Iris pigment epithelial cell (primary cell): ENCODE measurements around the gene STAT1.

Source experiments
- DNase-seq: peaks from one replicate; pipeline ENCODE4 v3.0.0-alpha.2; 2011; ENCODE audit warnings: low read depth

The STAT1 gene

GRCh38 chr2:191031256-191031655 is 17.3 kb upstream of the STAT1 start:
- no peak for DNase-seq

- DNase-seq = peak; percentile 52
Measured at GRCh38 chr2:191030521-191031154, 16.7 kb upstream of the STAT1 start.

GRCh38 chr2:191029280-191029950 is 15.4 kb upstream of the STAT1 start:
- DNase-seq = no peak

- no peak for DNase-seq
Measured at GRCh38 chr2:191026377-191026776, 12.4 kb upstream of the STAT1 start.

- DNase-seq = no peak
Measured at GRCh38 chr2:191025135-191025534, 11.2 kb upstream of the STAT1 start.

- DNase-seq = no peak
Measured at GRCh38 chr2:191023235-191023679, 9.3 kb upstream of the STAT1 start.

- DNase-seq = peak; percentile 91
Measured at GRCh38 chr2:191020742-191021381, 6.9 kb upstream of the STAT1 start.

- peak; percentile 96 for DNase-seq
Measured at GRCh38 chr2:191020221-191020741, 6.3 kb upstream of the STAT1 start.

- no peak for DNase-seq
Measured at GRCh38 chr2:191019376-191019775, 5.4 kb upstream of the STAT1 start.

- no peak for DNase-seq
Measured at GRCh38 chr2:191018643-191019119, 4.7 kb upstream of the STAT1 start.

- no peak for DNase-seq
Measured at GRCh38 chr2:191018048-191018447, 4.1 kb upstream of the STAT1 start.

GRCh38 chr2:191015831-191016230 is 1.9 kb upstream of the STAT1 start:
- no peak for DNase-seq

GRCh38 chr2:191015239-191015638 is 1.3 kb upstream of the STAT1 start:
- no peak for DNase-seq

GRCh38 chr2:191014653-191015020 is 666 bp upstream of the STAT1 start:
- no peak for DNase-seq

GRCh38 chr2:191013682-191013931 is 364 bp downstream of the STAT1 start:
- DNase-seq = no peak

- DNase-seq = peak; percentile 72
Measured at GRCh38 chr2:191012845-191013681, 908 bp downstream of the STAT1 start.

- no peak for DNase-seq
Measured at GRCh38 chr2:191012346-191012745, 1.6 kb downstream of the STAT1 start.

GRCh38 chr2:191010887-191011885 is 2.8 kb downstream of the STAT1 start:
- DNase-seq = no peak

- DNase-seq = peak; percentile 53
Measured at GRCh38 chr2:191009541-191010374, 4.2 kb downstream of the STAT1 start.

GRCh38 chr2:191008286-191008685 is 5.7 kb downstream of the STAT1 start:
- no peak for DNase-seq
